H54 (cell line): ENCODE measurements around the gene MAP4K1.
A peak's percentile ranks its signal among the peaks of the same experiment; 100 is the strongest.
"Not testable (repeated sequence)": the region's sequence is repeated elsewhere in the genome, so short reads cannot be mapped to it uniquely, and the experiment has no call there.

Experiments used
- DNase-seq: peaks from one replicate; pipeline ENCODE4 v3.0.0; 2011; ENCODE audit warnings: low spot score, mixed read lengths; ENCODE audit not compliant: insufficient read length
- FAIRE-seq: peaks from 3 replicates; lab custom pipeline; 2011; peaks lifted over from hg19 to GRCh38; lab: Jason Lieb, UNC
- POLR2A ChIP-seq: IDR thresholded peaks from 2 replicates; pipeline ENCODE4 v1.6.1; 2011; ENCODE audit warnings: low read depth, mild to moderate bottlenecking, low read length

Gene MAP4K1

DNA sequence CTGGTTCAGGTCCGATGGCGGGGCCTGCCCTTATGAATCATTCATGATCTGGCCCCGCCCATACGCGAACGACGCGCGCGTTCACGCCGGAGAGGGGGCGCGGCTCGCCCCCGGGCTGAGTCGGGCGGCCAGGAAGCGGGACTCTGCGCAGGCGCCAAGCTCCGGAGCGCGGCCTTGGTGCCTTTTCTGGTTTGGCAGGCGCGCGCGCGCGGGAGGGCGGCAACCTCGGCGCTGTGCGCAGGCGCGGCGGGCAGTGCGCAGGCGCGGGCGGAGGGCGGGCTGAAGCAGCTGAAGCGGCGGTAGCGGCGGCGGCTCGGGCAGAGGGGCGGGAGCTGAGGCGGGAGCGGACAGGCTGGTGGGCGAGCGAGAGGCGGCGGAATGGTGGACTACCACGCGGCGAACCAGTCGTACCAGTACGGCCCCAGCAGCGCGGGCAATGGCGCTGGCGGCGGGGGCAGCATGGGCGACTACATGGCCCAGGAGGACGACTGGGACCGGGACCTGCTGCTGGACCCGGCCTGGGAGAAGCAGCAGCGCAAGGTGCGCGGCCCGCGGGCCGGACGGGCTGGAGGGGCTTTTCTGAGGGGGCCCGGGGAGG, 29.7 kb upstream of the MAP4K1 start, which contains the start of gene ACTN4:
Gene ACTN4, plus strand, starts transcription at position 282 of the 598 bp plus-strand sequence. Its CDS starts 97 bp downstream, at position 379.
- peak; percentile 100 for TF ChIP-seq POLR2A
- DNase-seq (peak; percentile 93), FAIRE-seq (peak; percentile 48)

DNA sequence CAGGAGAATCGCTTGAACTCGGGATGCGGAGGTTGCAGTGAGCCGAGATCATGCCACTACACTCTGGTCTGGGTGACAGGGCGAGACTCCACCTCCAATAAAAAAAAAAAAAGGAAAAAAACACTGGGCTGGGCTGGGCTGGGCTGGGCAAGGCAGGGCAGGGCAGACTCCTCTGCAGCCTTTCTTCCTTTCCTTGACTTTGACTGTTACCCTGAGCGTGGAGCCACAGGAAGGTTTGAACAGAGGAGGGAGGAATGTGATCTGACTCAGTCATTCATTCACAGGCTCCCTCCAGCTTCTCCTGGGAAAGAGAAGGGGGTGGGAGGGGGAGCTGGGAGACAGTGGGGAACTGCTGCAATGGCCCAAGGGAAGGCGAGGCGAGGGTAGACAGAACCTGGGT, 27.0 kb upstream of the MAP4K1 start:
- FAIRE-seq (no peak), DNase-seq (no peak)
- no peak for TF ChIP-seq POLR2A

GRCh38 chr19:38642176-38642575, 24.4 kb upstream of the MAP4K1 start:
- DNase-seq: no peak
- no peak for TF ChIP-seq POLR2A
- no peak for FAIRE-seq

DNA sequence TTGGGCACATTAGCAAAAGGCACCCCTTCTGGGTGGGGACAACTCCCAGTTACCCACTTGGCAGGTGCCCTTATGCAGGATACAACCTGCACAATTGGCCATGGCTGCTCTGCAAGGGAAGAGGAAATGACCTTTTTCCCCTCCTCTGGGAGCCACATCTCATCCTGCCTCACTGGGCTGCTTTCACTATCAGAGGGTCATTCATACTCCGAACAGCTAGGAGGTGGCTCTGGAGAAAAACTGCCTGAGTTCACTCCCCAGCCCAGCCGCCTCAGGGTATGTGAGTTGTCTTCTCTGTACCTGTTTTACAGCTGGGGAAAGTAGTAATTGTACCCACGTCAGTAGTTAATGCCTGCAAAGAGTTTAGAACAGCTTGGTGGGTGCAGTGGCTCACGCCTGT, 22.6 kb upstream of the MAP4K1 start:
- TF ChIP-seq POLR2A: no peak

GRCh38 chr19:38639679-38640078, 21.9 kb upstream of the MAP4K1 start:
- TF ChIP-seq POLR2A: no peak
- DNase-seq (no peak), FAIRE-seq (no peak)

More for the DNA sequence above, 22.6 kb upstream of the MAP4K1 start:
- FAIRE-seq (no peak), DNase-seq (no peak)

DNA sequence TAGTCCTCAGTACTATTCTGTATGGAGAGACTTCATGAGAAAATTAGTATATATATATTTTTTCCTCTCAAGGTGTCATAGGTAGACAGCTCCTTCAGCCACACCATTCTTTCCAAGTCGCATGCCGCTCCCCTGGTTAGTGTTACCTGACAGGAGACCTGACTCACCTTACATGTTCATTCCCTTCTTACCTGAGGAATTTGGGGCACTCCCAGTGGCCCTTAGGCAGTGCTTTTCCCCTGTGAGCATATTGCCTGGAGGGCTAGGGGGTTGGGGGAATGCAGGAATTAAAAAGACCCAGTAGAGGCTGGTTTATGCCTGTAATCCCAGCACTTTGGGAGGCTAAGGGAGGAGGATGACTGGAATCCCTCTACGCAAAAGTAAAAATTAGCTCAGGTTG, 20.7 kb upstream of the MAP4K1 start:
- no peak for FAIRE-seq
- TF ChIP-seq POLR2A: no peak
- DNase-seq: no peak

DNA sequence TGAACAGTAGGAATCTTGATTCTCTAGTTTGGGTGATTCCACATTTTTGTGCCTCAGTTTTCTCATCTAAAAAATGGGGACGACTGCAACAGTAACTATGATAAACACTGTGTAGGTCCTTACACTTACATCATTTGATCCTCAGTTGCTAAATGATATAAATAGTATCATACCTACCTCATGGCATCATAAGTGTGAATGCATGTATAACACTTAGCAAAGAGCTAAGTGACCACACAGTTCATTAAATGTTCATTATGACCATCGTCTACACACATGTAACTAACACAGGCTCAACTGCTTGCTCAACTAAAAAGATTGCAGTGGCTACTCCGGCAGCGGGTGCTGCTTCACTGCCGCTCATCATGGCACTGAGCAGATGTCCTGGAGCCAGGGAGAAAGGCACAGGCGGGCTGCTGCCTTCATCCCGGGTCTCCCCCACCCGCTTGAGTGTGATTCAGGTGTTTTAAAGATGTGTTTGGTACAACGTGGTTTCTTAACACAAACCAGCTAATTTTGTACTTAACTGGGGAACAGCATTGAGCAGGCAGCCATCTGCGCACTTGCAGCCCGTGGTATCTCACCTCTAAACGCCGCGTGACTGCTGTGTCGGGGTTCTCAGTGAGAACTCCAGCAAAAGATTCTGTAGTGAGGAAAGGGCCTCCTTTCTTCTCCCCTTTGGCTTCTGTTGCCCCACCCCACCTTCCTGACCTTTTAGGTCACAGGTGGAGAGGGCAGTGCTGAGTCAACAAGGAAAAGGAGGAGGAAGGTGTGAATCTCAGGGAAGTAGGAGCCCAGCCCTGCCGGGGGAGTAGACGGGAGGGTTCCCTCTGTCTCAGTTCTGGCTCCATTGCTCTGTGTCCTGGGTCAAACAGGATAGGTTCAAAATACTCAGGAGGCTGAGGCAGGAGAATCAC, 18.0 kb upstream of the MAP4K1 start:
- TF ChIP-seq POLR2A: no peak
- FAIRE-seq: no peak
- DNase-seq: no peak

GRCh38 chr19:38634757-38635482, 17.2 kb upstream of the MAP4K1 start:
- FAIRE-seq (no peak), DNase-seq (no peak)
- no peak for TF ChIP-seq POLR2A

- FAIRE-seq: no peak
- no peak for DNase-seq
- TF ChIP-seq POLR2A: no peak
Measured at GRCh38 chr19:38632476-38633213, 14.9 kb upstream of the MAP4K1 start.

DNA sequence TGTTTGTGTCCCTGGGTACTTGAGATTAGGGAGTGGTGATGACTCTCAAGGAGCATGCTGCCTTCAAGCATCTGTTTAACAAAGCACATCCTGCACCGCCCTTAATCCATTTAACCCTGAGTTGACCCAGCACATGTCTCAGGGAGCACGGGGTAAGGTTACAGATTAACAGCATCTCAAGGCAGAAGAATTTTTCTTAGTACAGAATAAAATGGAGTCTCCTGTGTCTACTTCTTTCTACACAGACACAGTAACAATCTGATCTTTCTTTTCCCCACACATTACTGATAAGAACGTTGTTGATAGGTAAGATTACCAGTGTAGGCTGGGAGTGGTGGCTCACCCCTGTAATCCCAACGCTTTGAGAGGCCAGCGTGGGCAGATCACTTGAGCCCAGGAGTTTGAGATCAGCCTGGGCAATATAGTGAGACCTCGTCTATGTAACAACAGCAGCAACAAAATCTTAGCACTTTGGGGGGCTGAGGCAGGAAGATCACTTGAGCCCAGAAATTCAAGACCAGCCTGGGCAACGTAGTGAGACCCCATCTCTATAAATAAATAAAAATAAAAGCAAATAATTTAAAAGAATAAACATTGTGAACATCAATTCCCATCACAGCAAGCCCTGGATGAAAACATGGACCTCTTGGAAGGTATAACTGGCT, 14.2 kb upstream of the MAP4K1 start:
- DNase-seq, FAIRE-seq: not testable (repeated sequence)

DNA sequence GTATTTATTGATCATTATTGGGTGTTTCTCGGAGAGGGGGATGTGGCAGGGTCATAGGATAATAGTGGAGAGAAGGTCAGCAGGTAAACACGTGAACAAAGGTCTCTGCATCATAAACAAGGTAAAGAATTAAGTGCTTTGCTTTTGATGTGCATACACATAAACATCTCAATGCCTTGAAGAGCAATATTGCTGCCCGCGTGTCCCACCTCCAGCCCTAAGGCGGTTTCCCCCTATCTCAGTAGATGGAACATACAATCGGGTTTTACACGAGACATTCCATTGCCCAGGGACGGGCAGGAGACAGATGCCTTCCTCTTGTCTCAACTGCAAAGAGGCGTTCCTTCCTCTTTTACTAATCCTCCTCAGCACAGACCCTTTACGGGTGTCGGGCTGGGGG, 13.5 kb upstream of the MAP4K1 start:
- DNase-seq, FAIRE-seq: not testable (repeated sequence)

GRCh38 chr19:38629568-38629967, 11.8 kb upstream of the MAP4K1 start:
- no peak for DNase-seq
- no peak for TF ChIP-seq POLR2A
- FAIRE-seq: no peak

GRCh38 chr19:38626401-38626800, 8.6 kb upstream of the MAP4K1 start:
- FAIRE-seq: no peak
- no peak for TF ChIP-seq POLR2A
- no peak for DNase-seq

DNA sequence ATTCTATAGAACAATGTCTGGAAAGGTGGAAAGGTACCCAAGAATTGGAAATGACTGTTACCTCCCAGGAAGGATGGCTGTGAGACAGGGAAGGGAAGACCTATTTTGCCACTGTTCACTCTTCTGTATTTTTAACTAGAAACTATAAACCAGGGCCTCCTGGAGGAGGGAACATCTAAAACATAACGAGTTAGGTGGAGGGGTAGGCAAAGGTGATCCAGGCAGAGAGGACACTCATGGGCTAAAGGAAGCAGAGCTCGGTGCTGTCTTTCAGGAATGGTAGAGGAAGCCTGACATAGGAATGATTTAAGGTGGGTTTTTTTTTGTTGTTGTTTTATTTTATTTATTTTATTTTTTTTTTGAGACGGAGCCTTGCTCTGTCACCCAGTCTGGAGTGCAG, 7.1 kb upstream of the MAP4K1 start:
- DNase-seq (no peak), FAIRE-seq (no peak)
- TF ChIP-seq POLR2A: no peak
